Measurements from ENCODE around the gene FANCB.

The FANCB gene

GRCh38 chrX:14832151-14832550 is 40.7 kb downstream of the FANCB start:
- DNase-seq: no peak

- no peak for DNase-seq
Measured at GRCh38 chrX:14829643-14830042, 43.2 kb downstream of the FANCB start.

DNA sequence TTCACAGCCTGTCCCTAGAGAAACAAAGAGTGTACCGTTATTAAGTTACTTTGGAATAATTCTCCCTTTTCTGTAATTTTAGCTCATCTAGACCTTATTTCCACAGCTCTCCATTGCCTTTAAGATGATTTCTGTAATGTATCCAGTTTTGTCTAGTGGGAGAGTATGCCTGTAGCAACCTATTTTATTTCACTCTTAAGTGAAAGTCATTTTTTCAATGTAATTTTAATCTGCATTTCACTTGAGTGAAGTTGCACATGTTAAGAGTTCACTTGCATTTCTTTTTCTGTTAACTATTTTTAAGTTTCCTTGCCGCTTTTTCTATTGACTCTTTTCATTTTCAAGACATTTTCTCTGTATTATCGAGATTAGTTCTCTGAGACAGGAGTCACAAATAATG is 46.5 kb downstream of the FANCB start:
- no peak for DNase-seq

- no peak for DNase-seq
Measured at GRCh38 chrX:14825851-14826250, 47.0 kb downstream of the FANCB start.

DNA sequence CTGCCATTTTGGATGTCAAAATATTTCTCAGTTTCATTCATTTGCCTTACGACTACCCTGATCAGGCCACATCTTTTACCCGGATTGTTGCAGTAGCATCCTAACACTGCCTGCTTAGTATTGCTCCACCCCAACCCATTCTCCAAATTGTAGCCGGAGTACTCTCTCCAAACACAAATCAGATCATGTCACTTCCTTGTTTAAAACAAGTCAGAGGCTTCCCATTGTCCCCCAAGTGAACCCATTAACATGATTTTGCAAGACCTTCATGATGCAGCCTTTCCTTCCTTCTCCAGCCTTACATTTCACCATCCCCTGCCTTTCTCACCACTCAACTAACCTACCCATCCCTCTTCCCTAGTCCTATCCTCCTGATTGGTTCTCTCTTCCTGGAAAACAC is 53.1 kb downstream of the FANCB start:
- DNase-seq: no peak

DNA sequence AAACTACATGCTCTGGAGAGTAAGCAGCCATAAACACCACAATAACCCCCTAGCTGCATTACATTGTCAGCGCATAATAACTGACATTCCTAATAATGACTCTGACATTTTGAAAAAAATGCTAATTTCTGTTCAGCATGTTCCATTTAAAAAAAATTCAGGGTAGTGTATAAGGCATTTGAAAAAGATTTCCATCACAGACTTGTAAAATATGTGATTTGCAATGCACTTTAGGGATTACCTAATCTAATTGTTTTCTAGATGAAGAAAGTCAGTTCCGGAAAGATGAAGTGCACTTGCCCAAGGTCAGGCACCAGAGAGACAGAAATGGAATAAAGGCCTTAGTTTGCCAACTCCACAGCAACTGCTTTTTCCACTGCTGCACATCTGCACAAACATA is 55.3 kb downstream of the FANCB start:
- DNase-seq: no peak

DNA sequence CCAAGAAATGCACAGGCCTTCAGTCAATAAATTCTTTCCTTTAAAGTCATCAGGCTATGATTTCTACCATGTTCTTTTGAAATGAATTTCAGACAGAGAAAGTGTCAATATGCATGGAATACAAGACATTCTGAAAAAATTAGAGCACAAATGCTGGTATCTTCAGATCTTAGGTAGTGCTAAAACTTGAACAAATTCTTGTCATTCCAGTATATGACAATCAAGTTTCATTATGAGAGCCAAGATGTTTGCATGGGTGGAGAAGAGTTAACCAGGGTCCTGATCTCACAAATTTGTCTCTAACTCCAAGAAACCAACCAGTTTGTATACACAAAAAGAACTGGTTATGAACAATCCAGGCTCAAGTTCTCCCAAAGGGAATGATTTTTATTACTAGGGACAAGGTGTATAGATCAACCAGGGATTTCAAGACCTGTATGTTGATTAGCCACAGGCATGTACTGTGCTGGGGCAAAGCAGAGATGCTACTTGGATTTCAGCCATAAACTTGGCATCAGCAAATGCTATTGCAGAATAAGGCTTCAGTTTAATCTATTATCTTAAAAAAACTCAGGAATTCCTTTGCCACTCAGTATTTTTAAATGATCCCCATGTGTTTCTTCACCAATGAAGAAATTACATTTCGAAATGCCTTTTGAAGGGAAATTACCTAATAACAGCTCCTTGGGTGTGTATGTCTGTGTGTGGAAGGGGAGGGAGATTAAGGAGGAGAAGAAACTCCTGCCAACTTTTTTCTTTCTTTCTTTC is 69.7 kb downstream of the FANCB start:
- no peak for DNase-seq

GRCh38 chrX:14801136-14801535 is 71.7 kb downstream of the FANCB start:
- DNase-seq: no peak

DNA sequence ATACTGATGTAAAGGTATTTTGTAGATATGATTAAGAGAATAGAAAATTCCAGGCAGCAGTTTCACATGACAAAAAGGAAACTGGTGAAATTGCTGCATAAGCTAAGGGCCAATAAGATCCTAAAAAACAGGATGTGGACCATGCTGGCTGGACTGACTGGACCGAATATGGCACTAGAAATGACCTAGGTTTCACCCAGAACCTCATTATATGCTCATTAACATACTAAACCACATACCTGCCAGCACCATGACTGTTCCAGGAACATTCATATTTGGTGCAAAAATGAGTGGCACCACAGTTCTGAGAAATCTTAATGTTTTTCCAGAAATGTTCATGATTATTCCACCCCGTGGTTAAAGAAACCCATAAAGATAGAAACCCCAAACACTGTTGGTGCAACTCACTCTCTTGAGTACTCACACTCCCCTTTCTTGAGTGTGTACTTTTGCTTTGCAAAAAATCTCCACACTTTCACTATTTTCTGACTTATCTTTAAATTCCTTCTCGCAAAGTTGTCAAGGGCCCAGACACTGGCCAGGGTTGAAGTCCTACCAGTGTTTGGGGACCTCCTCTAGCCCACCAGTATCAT is 74.0 kb downstream of the FANCB start:
- DNase-seq: no peak
